Progenitor cell of endocrine pancreas (in vitro differentiated cells): ENCODE measurements around the gene GUCY1B1. TPM values are rescaled to one million over a fixed set of nuclear protein-coding genes. Genes with fewer than 3 reads are reported as not detected.

Experiments
- DNase-seq: peaks from one replicate; pipeline ENCODE4 v3.0.0; 2021; ENCODE audit warnings: low spot score; ENCODE audit not compliant: unreplicated experiment
- H3K27ac Mint-ChIP-seq: 2 replicates; pipeline ENCODE4 v1.8.0; 2021; ENCODE audit warnings: mild to moderate bottlenecking, moderate library complexity, mixed read lengths
- H3K27me3 Mint-ChIP-seq: 2 replicates; pipeline ENCODE4 v1.8.0; 2021; ENCODE audit warnings: mixed read lengths
- H3K36me3 Mint-ChIP-seq: 2 replicates; pipeline ENCODE4 v1.8.0; 2022; ENCODE audit warnings: mixed read lengths; ENCODE audit not compliant: insufficient read depth
- H3K4me1 Mint-ChIP-seq: 2 replicates; pipeline ENCODE4 v1.8.0; 2021; ENCODE audit warnings: low read depth, mixed read lengths
- H3K4me3 Mint-ChIP-seq: 2 replicates; pipeline ENCODE4 v1.8.0; 2021; ENCODE audit warnings: low read depth, mild to moderate bottlenecking, moderate library complexity, mixed read lengths
- H3K9me3 Mint-ChIP-seq: 2 replicates; pipeline ENCODE4 v1.8.0; 2021; ENCODE audit warnings: low read depth, mixed read lengths
- CTCF ChIP-seq: fragments of 200-600 bp; sonication (generic); IDR thresholded peaks from one replicate; pipeline ENCODE4 v1.5.0; 2021; ENCODE audit warnings: antibody characterized with exemption, mild to moderate bottlenecking; ENCODE audit not compliant: unreplicated experiment
- total RNA-seq: library from RNA; stranded (reverse); gene quantifications from 2 replicates; pipeline ENCODE4 v1.2.1, GENCODE V29; 2021

GUCY1B1 gene
- total RNA-seq, 1 donor from 2014 or later = 1.5 TPM

GRCh38 chr4:155818639-155819038 lies 59.8 kb downstream of the GUCY1B1 start:
- Mint-ChIP-seq H3K27ac (no peak overlapping the region), H3K9me3 (no peaks in the 10 kb centered on the region)

GRCh38 chr4:155819066-155819465 lies 60.2 kb downstream of the GUCY1B1 start:
- no peaks in the 10 kb centered on the region for H3K9me3 Mint-ChIP-seq
- no peak overlapping the region for H3K4me3 Mint-ChIP-seq
- TF ChIP-seq CTCF = no peak
- H3K27me3 Mint-ChIP-seq = no peaks in the 10 kb centered on the region
- H3K4me1 Mint-ChIP-seq = peaks cover 16% of the 10 kb centered on the region
- no peak for DNase-seq
- H3K27ac Mint-ChIP-seq = no peak overlapping the region
- no peaks in the 10 kb centered on the region for H3K36me3 Mint-ChIP-seq

More at GRCh38 chr4:155818639-155819038, 59.8 kb downstream of the GUCY1B1 start:
- H3K4me1 Mint-ChIP-seq = peaks cover 16% of the 10 kb centered on the region
- H3K27me3 Mint-ChIP-seq = no peaks in the 10 kb centered on the region
- no peak overlapping the region for H3K4me3 Mint-ChIP-seq
- no peaks in the 10 kb centered on the region for H3K36me3 Mint-ChIP-seq
- no peak for DNase-seq
- no peak for TF ChIP-seq CTCF

GRCh38 chr4:155820887-155821518 lies 62.2 kb downstream of the GUCY1B1 start:
- DNase-seq = no peak
- peaks cover 16% of the 10 kb centered on the region for H3K4me1 Mint-ChIP-seq
- H3K27me3 Mint-ChIP-seq = no peaks in the 10 kb centered on the region
- no peaks in the 10 kb centered on the region for H3K9me3 Mint-ChIP-seq
- H3K4me3 Mint-ChIP-seq = no peak overlapping the region
- peak overlapping the region; percentile 34 for H3K27ac Mint-ChIP-seq
- no peak for TF ChIP-seq CTCF
- H3K36me3 Mint-ChIP-seq = no peaks in the 10 kb centered on the region

GRCh38 chr4:155822572-155822971 lies 63.8 kb downstream of the GUCY1B1 start:
- H3K9me3 Mint-ChIP-seq = no peaks in the 10 kb centered on the region
- no peak for TF ChIP-seq CTCF
- H3K4me3 Mint-ChIP-seq = no peak overlapping the region
- DNase-seq = no peak
- no peaks in the 10 kb centered on the region for H3K27me3 Mint-ChIP-seq
- H3K4me1 Mint-ChIP-seq = peaks cover 16% of the 10 kb centered on the region
- H3K27ac Mint-ChIP-seq = peak overlapping the region; percentile 21
- no peaks in the 10 kb centered on the region for H3K36me3 Mint-ChIP-seq

- H3K27ac Mint-ChIP-seq = no peak overlapping the region
- no peaks in the 10 kb centered on the region for H3K36me3 Mint-ChIP-seq
- no peak for DNase-seq
- H3K4me3 Mint-ChIP-seq = no peak overlapping the region
- no peak for TF ChIP-seq CTCF
- no peaks in the 10 kb centered on the region for H3K9me3 Mint-ChIP-seq
- H3K4me1 Mint-ChIP-seq = peaks cover 10% of the 10 kb centered on the region
- H3K27me3 Mint-ChIP-seq = no peaks in the 10 kb centered on the region
These were observed 69.8 kb downstream of the GUCY1B1 start for GRCh38 chr4:155828628-155829027.
